Measurements from ENCODE around the gene CFLAR. TPM values are rescaled to one million over a fixed set of nuclear protein-coding genes. Genes with fewer than 3 reads are reported as not detected.

Gene CFLAR
- total and polyA plus RNA-seq, 2 experiments from 2014 or later, result 5.1 to 13.5 TPM

GRCh38 chr2:201152517-201152916 lies 36.6 kb downstream of the CFLAR start:
- Histone ChIP-seq H3K9me3 (ENCODE audit: low read depth) (no peaks in the 10 kb centered on the region), H3K36me3 (no peaks in the 10 kb centered on the region), H3K27me3 (no peaks in the 10 kb centered on the region), H3K4me1 (ENCODE audit: low read depth) (peaks cover 9% of the 10 kb centered on the region), H3K27ac (no peak overlapping the region), H3K4me3 (no peak overlapping the region)
- no peak for TF ChIP-seq CTCF (IDR thresholded peaks at IDR 0.05; ENCODE audit: low read depth, low read length)
- DNase-seq (ENCODE audit: low read depth in 1 of 2, low spot score in 1 of 2), result no peak

GRCh38 chr2:201152999-201153815 lies 37.2 kb downstream of the CFLAR start:
- Histone ChIP-seq H3K4me1 (ENCODE audit: low read depth) (peaks cover 14% of the 10 kb centered on the region), H3K9me3 (ENCODE audit: low read depth) (no peaks in the 10 kb centered on the region), H3K36me3 (no peaks in the 10 kb centered on the region), H3K4me3 (no peak overlapping the region), H3K27ac (no peak overlapping the region), H3K27me3 (no peaks in the 10 kb centered on the region)
- no peak for TF ChIP-seq CTCF (IDR thresholded peaks at IDR 0.05; ENCODE audit: low read depth, low read length)
- no peak for DNase-seq (ENCODE audit: low read depth in 1 of 2, low spot score in 1 of 2)

GRCh38 chr2:201154615-201155399 lies 38.8 kb downstream of the CFLAR start:
- Histone ChIP-seq H3K4me1 (ENCODE audit: low read depth) (peaks cover 7% of the 10 kb centered on the region), H3K9me3 (ENCODE audit: low read depth) (no peaks in the 10 kb centered on the region), H3K27me3 (no peaks in the 10 kb centered on the region), H3K27ac (no peak overlapping the region), H3K36me3 (no peaks in the 10 kb centered on the region), H3K4me3 (no peak overlapping the region)
- no peak for DNase-seq (ENCODE audit: low read depth in 1 of 2, low spot score in 1 of 2)
- no peak for TF ChIP-seq CTCF (IDR thresholded peaks at IDR 0.05; ENCODE audit: low read depth, low read length)

- H3K27me3 ChIP-seq, result no peaks in the 10 kb centered on the region
- H3K27ac ChIP-seq, result no peak overlapping the region
- TF ChIP-seq CTCF (IDR thresholded peaks at IDR 0.05; ENCODE audit: low read depth, low read length), result no peak
- DNase-seq (ENCODE audit: low read depth in 1 of 2, low spot score in 1 of 2), result no peak
- H3K4me1 ChIP-seq (ENCODE audit: low read depth), result peaks cover 7% of the 10 kb centered on the region
- no peak overlapping the region for H3K4me3 ChIP-seq
- no peaks in the 10 kb centered on the region for H3K36me3 ChIP-seq
- no peaks in the 10 kb centered on the region for H3K9me3 ChIP-seq (ENCODE audit: low read depth)
These were observed 40.1 kb downstream of the CFLAR start for GRCh38 chr2:201156036-201156435.

- Histone ChIP-seq H3K4me3 (no peak overlapping the region), H3K27ac (no peak overlapping the region), H3K9me3 (ENCODE audit: low read depth) (no peaks in the 10 kb centered on the region), H3K4me1 (ENCODE audit: low read depth) (peaks cover 7% of the 10 kb centered on the region), H3K36me3 (no peaks in the 10 kb centered on the region), H3K27me3 (no peaks in the 10 kb centered on the region)
- no peak for DNase-seq (ENCODE audit: low read depth in 1 of 2, low spot score in 1 of 2)
- TF ChIP-seq CTCF (IDR thresholded peaks at IDR 0.05; ENCODE audit: low read depth, low read length), result no peak
These were observed 40.7 kb downstream of the CFLAR start for GRCh38 chr2:201156640-201157039.
